Activated CD4-positive, alpha-beta T cell treated with anti-CD3 and anti-CD28 coated beads, Interleukin-2, Interleukin-6, amounts not matched to agents 100 ng/mL and 50 ng/mL, durations not matched to agents 16 hours and 8 hours (primary cell): Measurements from ENCODE around the gene VRTN.
A peak's percentile ranks its signal among the peaks of the same experiment; 100 is the strongest.
"Not testable (repeated sequence)": the region's sequence is repeated elsewhere in the genome, so short reads cannot be mapped to it uniquely, and the experiment has no call there.

ENCODE experiments used
- DNase-seq: peaks from one replicate; pipeline ENCODE4 v3.0.0-alpha.2; 2020

VRTN gene

GRCh38 chr14:74349757-74350156 is 1.5 kb downstream of the VRTN start:
- DNase-seq: no peak

DNA sequence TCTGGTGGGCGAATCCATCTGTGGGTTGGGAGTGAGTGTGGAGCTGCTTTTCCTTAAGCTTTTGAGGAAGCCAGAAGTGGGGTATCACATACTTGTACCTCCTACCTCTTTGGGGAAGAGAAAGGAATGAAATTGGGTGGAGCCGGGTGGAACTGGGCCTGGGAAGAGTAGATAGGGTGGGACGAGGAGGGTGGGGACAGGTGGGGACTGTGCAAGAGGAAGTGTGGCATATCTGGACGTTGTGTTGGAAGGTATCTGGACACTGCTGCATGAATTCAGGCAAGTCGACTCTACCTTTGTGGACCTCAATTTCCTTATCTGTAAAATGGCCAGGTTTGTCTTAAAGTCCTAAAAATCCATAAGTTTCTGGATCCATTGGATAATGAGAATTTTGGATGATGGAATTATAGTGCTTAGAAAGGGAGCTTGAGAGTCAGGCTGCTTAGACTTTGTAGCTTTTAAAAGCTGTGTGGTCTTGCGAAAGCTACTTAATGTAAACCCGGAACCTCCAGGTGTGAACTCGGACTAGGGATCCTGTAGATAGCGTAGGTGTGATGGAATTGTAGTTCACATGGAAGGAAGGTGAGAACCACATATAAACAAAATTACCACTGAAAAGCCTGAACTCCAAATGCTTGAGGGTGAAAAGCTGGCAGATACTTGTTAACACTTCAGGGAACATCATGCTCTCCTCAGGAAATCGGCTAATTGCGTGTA is 2.1 kb downstream of the VRTN start:
- DNase-seq: no peak

GRCh38 chr14:74350928-74351323 is 2.7 kb downstream of the VRTN start:
- DNase-seq: no peak

DNA sequence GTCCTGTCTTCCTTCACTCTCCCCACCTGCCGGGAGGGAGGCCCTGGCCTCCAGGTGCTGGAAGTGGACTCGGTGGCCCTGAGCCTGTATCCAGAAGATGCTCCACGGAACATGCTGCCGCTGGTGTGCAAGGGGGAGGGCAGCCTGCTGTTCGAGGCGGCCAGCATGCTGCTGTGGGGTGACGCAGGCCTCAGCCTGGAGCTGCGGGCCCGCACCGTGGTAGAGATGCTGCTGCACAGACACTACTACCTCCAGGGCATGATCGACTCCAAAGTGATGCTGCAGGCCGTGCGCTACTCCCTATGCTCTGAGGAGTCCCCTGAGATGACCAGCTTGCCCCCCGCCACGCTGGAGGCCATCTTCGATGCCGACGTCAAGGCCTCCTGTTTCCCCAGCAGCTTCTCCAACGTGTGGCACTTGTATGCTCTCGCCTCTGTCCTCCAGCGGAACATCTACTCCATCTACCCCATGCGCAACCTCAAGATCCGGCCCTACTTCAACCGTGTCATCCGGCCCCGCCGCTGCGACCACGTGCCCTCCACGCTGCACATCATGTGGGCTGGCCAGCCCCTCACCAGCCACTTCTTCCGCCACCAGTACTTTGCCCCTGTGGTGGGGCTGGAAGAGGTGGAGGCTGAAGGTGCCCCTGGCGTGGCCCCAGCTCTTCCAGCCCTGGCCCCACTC is 8.8 kb downstream of the VRTN start:
- DNase-seq: no peak

DNA sequence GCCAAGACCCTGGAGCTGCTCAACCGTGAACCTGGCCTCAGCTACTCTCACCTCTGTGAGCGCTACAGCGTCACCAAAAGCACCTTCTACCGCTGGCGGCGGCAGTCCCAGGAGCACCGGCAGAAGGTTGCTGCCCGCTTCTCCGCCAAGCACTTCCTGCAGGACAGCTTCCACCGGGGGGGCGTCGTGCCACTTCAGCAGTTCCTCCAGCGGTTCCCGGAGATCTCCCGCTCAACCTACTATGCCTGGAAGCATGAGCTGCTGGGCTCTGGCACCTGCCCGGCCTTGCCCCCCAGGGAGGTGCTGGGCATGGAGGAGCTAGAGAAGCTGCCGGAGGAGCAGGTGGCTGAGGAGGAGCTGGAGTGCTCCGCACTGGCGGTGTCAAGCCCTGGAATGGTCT is 9.3 kb downstream of the VRTN start:
- no peak for DNase-seq

DNA sequence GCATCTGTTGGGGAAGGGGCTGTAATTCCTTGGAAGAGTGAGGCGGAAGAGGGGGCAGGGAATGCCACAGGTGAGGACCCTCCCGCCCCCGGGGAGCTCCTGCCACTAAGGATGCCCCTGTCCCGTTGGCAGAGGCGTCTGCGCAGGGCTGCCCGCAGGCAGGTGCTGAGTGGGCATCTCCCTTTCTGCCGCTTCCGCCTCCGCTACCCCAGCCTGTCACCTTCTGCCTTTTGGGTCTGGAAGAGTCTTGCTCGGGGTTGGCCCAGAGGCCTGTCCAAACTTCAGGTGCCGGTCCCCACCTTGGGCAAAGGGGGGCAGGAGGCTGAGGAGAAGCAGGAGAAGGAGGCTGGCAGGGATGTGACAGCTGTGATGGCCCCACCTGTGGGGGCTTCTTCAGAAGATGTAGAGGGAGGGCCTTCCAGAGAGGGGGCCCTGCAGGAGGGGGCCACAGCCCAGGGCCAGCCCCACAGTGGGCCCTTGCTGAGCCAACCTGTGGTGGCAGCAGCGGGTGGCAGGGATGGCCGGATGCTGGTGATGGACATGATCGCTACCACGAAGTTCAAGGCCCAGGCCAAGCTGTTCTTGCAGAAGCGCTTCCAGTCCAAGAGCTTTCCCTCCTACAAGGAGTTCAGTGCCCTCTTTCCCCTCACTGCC is 10.0 kb downstream of the VRTN start:
- no peak for DNase-seq

DNA sequence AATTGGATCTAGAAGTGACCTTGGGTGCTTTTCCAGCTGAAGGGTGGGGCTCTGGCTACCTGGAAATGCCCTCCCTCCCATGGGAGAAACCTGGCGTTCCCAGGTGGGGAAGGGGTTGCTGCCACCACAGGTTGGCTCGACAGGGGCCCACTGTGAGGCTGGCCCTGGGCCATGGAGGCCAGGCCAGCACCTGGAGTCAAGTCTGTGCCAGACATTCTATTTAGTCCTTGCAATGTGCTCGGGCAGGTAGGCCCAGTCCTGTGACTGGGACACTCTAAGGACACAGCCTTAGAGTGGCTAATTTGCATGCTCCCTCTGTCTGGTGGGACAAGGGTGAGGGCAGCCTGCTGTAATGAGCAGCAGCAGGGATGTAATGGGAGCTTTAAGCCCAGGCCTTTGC is 11.9 kb downstream of the VRTN start:
- no peak for DNase-seq

DNA sequence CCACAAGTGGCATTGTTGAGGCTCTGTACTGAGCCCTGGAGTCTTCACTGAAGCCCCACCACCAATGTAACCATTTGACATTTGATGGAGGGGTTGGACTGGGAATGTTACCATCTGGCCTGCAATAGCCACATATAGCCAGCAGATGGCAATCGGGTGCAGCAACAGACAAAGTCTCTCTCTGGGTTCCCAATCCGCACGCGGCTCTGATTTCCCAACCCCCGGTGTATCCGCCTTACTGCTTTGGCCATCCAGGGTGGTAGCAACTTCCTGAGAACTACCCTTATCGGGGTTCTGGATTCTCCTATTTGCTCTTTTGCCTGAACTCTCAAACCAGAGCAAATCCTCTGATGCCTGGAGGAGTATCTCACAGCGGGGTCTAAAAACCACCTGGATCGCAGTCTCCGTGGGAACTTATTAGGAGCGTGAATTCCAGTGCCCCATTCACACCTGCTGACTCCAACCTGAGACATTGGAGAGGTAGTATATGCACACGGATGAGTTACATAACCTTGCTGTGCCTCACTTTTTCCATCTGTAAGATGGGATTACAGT is 14.2 kb downstream of the VRTN start:
- peak; percentile 73 for DNase-seq

DNA sequence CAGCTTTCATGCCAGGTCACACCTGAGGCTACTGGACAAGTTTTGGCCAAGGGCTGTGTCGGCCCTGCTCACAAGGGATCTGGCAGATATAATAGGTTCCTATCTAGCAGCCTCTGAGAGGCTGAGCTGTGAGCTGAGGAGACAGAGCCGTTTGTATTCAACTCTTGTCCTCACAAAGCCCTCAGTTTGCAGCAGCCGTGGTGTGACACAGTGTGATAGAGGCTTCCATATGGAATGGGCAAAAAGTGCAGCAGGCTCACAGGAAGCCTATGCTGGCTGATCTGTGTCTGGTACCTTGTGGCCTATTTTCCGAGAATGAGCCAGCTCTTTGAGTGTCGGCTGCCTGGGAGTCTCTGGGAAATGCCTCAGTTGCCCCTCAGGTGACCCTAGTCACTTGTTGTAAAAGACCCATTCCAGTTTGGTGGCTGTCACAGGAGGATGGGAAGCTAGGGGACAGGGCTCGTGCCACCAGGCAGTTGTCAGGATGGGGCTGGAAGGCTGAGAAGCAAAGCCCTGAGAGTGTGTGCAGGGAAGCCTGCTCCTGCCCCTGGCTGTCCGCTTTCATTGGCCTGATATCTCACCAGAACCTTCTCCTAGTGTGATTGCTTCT is 16.1 kb downstream of the VRTN start:
- DNase-seq: no peak

DNA sequence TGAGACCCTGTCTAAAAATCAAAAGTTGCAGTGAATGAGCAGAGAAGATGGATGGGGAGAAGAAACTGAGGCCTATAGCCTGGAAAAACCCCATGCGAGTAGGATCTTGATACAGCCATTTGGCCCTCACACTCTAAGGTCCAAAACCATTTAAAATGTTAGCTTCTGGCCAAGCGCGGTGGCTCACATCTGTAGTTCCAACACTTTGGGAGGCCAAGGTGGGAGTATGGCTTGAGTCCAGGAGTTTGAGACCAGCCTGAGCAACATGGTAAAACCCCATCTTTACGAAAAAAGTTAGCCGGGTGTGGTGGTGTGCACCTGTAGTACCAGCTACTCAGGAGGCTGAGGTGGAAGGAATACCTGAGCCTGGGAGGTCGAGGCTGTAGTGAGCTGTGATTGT is 19.8 kb downstream of the VRTN start:
- DNase-seq: no peak

- no peak for DNase-seq
These were observed 20.2 kb downstream of the VRTN start for GRCh38 chr14:74368441-74368840.

GRCh38 chr14:74377976-74378690 is 29.9 kb downstream of the VRTN start:
- DNase-seq: no peak

- no peak for DNase-seq
These were observed 31.9 kb downstream of the VRTN start for GRCh38 chr14:74380172-74380571.

GRCh38 chr14:74380845-74381244 is 32.6 kb downstream of the VRTN start:
- DNase-seq: no peak

DNA sequence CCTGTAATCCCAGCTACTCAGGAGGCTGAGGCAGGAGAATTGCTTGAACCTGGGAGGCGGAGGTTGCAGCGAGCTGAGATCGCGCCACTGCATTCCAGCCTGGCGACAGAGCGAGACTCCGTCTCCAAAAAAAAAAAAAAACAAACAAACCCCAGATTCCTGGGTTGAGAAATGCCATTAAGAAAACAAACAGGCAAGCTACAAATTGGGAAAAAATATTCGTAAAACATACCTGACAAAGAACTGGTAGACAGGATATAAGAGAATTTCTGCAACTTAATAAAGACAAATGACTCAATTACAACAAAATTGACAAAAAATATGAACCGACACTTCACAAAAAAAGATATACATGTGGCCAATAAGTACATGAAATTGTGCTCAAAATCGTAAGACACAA is 33.3 kb downstream of the VRTN start:
- DNase-seq: not testable (repeated sequence)

- no peak for DNase-seq
These were observed 34.0 kb downstream of the VRTN start for GRCh38 chr14:74382231-74382630.

- no peak for DNase-seq
These were observed 41.7 kb downstream of the VRTN start for GRCh38 chr14:74389980-74390379.

GRCh38 chr14:74390505-74390904 is 42.2 kb downstream of the VRTN start:
- not testable (repeated sequence) for DNase-seq

DNA sequence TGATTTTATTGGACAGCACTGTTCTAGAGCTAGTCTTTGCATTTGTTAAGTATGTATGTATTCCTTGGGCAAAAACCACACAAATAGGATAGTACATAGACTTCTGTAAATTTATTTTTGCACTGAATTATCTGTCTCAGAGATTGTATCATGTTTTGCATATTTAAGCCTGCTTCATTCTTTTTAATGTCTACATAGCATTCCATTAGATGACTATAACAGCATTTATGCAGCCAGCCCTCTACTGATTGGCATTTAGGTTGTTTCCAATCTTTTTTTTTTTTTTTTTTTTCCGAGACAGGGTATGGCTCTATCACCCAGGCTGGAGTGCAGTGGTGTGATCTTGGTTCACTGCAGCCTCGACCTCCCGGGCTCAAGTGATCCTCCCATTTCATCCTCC is 43.2 kb downstream of the VRTN start:
- no peak for DNase-seq

GRCh38 chr14:74392616-74393570 is 44.6 kb downstream of the VRTN start:
- DNase-seq: no peak

DNA sequence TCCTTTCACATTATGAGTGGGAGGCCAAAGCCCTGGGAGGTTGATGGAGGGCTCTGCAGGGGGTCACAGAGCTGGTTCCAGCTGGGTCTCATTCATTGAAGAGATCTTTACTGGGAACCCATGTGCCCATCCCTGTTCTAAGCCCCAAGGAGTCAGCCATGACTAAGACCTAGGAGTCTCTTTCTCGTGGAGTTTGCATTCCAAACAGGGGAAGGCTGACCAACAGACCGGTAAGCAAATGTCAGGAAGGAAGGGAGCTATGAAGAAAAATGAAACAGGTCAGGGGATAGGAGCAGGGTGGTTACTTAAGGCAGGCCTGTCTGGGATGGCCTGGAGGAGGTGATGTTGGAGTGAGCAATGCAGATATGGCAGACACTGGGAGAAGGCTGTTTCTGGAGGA is 46.3 kb downstream of the VRTN start:
- DNase-seq: no peak

- DNase-seq: no peak
These were observed 46.8 kb downstream of the VRTN start for GRCh38 chr14:74395094-74395493.
